HCT116 (cell line): ENCODE results near the gene TDRD12. TPM values are rescaled to one million over a fixed set of nuclear protein-coding genes. Genes with fewer than 3 reads are reported as not detected.

ENCODE experiments used
- ATAC-seq: fragments of 200-7000 bp; cut with Tn5 transposase; 2 replicates; pipeline ENCODE4 v1.9.1; 2020; ENCODE audit warnings: mild to moderate bottlenecking, moderate library complexity
- BruUV-seq: library from RNA; stranded (reverse); fragments of 400-500 nt; replicated peaks from 2 replicates; lab custom pipeline; 2021; lab: Mats Ljungman, UMichigan
- CTCF ChIA-PET: fragments of 300-600 bp; sonication (Branson Sonifier 250); formaldehyde crosslinking; loops from one replicate; lab custom pipeline; 2021; ENCODE audit warnings: antibody characterized with exemption; lab: Charles Lee
- POLR2A ChIA-PET: fragments of 300-600, 350-600 bp; sonication (Branson Sonifier 250); formaldehyde crosslinking; loops from one replicate; lab custom pipeline; 2021; ENCODE audit warnings: antibody characterized with exemption; lab: Charles Lee
- RAD21 ChIA-PET, 2 experiments: fragments of 300-600 bp; sonication (Branson Sonifier 250); formaldehyde crosslinking; loops; one replicate each; lab custom pipeline; 2023; ENCODE audit warnings: low total read pairs in 2 of 2; ENCODE audit not compliant: uncharacterized antibody in 2 of 2, unreplicated experiment in 2 of 2, low non-redundant PET in 1 of 2; lab: Charles Lee
- DNase-seq: peaks from one replicate; pipeline ENCODE4 v3.0.0-alpha.2; 2010; ENCODE audit warnings: low read depth, low spot score
- H2AFZ ChIP-seq: fragments of 200-600 bp; shearing (Covaris generic), sonication (generic); 2 replicates; pipeline ENCODE4 v1.6.1; 2017; ENCODE audit warnings: low read depth, mixed run types, mixed read lengths, antibody characterized with exemption, low read length; ENCODE audit not compliant: poor library complexity, severe bottlenecking
- H3K27ac ChIP-seq: 2 replicates; pipeline ENCODE4 v1.5.1; 2012; ENCODE audit warnings: low read depth, low read length
- H3K27me3 ChIP-seq: fragments of 200-600 bp; sonication (generic); 2 replicates; pipeline ENCODE4 v1.6.1; 2016; ENCODE audit warnings: mixed run types, low read length, mixed read lengths; ENCODE audit not compliant: insufficient read depth
- H3K36me3 ChIP-seq, 2 experiments: fragments of 200-500 bp in 1 of 2; fragments of 200-600 bp in 1 of 2; sonication (Bioruptor generic) in 1 of 2; sonication (generic) in 1 of 2; 2 replicates each; pipeline versions ENCODE4 v1.5.1 to v1.6.1; 2014 to 2016; ENCODE audit warnings: low read length in 2 of 2, inconsistent platforms in 1 of 2, mixed read lengths in 1 of 2, mixed run types in 1 of 2; ENCODE audit not compliant: insufficient read depth in 2 of 2, control insufficient read depth in 1 of 2
- H3K4me1 ChIP-seq, 2 experiments: fragments of 200-600 bp in 1 of 2; sonication (generic) in 1 of 2; 2 replicates each; pipeline versions ENCODE4 v1.5.1 to v1.6.1; 2012 to 2017; ENCODE audit warnings: low read length in 2 of 2, inconsistent platforms in 1 of 2, mild to moderate bottlenecking in 1 of 2, mixed read lengths in 1 of 2, mixed run types in 1 of 2, moderate library complexity in 1 of 2; ENCODE audit not compliant: insufficient read depth in 2 of 2, control insufficient read depth in 1 of 2
- H3K4me2 ChIP-seq: fragments of 200-600 bp; sonication (generic); 2 replicates; pipeline ENCODE4 v1.6.1; 2017; ENCODE audit warnings: mixed run types, low read length, mixed read lengths
- H3K4me3 ChIP-seq, 2 experiments: fragments of 200-600 bp in 1 of 2; sonication (generic) in 1 of 2; replicated peaks in 1 of 2; 2 replicates each; pipeline ENCODE4 v1.5.1; 2011 to 2016; ENCODE audit warnings: low read length in 2 of 2, control low read depth in 1 of 2, low read depth in 1 of 2, mild to moderate bottlenecking in 1 of 2, mixed read lengths in 1 of 2, mixed run types in 1 of 2
- H3K79me2 ChIP-seq: fragments of 200-600 bp; sonication (generic); 2 replicates; pipeline ENCODE4 v1.6.1; 2017; ENCODE audit warnings: mild to moderate bottlenecking, mixed run types, low read length, moderate library complexity, mixed read lengths; ENCODE audit not compliant: insufficient read depth
- H3K9ac ChIP-seq: fragments of 200-600 bp; sonication (generic); 2 replicates; pipeline ENCODE4 v1.6.1; 2016; ENCODE audit warnings: low read length, mixed read lengths
- H3K9me2 ChIP-seq: fragments of 200-600 bp; sonication (generic), shearing (Covaris generic); 2 replicates; pipeline ENCODE4 v1.6.1; 2017; ENCODE audit warnings: mixed run types, mild to moderate bottlenecking, moderate library complexity; ENCODE audit not compliant: insufficient read depth
- H3K9me3 ChIP-seq, 2 experiments: fragments of 200-500 bp in 1 of 2; fragments of 200-600 bp in 1 of 2; sonication (Bioruptor generic) in 1 of 2; sonication (generic) in 1 of 2; 2 replicates each; pipeline ENCODE4 v1.6.1; 2014 to 2017; ENCODE audit warnings: low read length in 2 of 2, mixed read lengths in 2 of 2, inconsistent platforms in 1 of 2, low read depth in 1 of 2, mild to moderate bottlenecking in 1 of 2, mixed run types in 1 of 2, moderate library complexity in 1 of 2; ENCODE audit not compliant: control insufficient read depth in 1 of 2, insufficient read depth in 1 of 2
- H4K20me1 ChIP-seq: fragments of 200-600 bp; sonication (generic), shearing (Covaris generic); 2 replicates; pipeline ENCODE4 v1.6.1; 2017; ENCODE audit warnings: mixed run types, mild to moderate bottlenecking, moderate library complexity; ENCODE audit not compliant: insufficient read depth
- ATF3 ChIP-seq: IDR thresholded peaks from 2 replicates; pipeline ENCODE4 v1.6.1; 2012
- ELF1 ChIP-seq: IDR thresholded peaks from 2 replicates; pipeline ENCODE4 v1.6.1; 2012; ENCODE audit warnings: low read depth, borderline replicate concordance
- EZH2 ChIP-seq: fragments of 200-600 bp; sonication (generic); IDR thresholded peaks from 2 replicates; pipeline ENCODE4 v1.6.1; 2017; ENCODE audit warnings: antibody characterized with exemption, mixed run types
- EZH2phosphoT487 ChIP-seq: fragments of 200-600 bp; IDR thresholded peaks from 2 replicates; pipeline ENCODE4 v1.6.1; 2018; ENCODE audit warnings: antibody characterized with exemption, borderline replicate concordance
- JUND ChIP-seq: IDR thresholded peaks from 2 replicates; pipeline ENCODE4 v1.6.1; 2012
- POLR2AphosphoS5 ChIP-seq: IDR thresholded peaks from 2 replicates; pipeline ENCODE4 v1.6.1; 2011; ENCODE audit warnings: mild to moderate bottlenecking, low read depth, low read length, moderate library complexity
- REST ChIP-seq: IDR thresholded peaks from 2 replicates; pipeline ENCODE4 v1.6.1; 2012; ENCODE audit warnings: low read depth
- SRF ChIP-seq: IDR thresholded peaks from 2 replicates; pipeline ENCODE4 v1.6.1; 2012; ENCODE audit warnings: low read depth
- TCF7L2 ChIP-seq: IDR thresholded peaks from 2 replicates; pipeline ENCODE4 v1.7.0; 2011; ENCODE audit warnings: borderline replicate concordance, inconsistent platforms; ENCODE audit not compliant: insufficient read depth, insufficient read length; ENCODE audit errors: extremely low read depth
- ZFX ChIP-seq: fragments of 450-650 bp; IDR thresholded peaks from 2 replicates; pipeline ENCODE4 v1.6.1; 2017
- intact Hi-C: fragments of 100-400 bp; cut with micrococcal nuclease; formaldehyde crosslinking; loops from 2 replicates; pipeline ENCODE4 v1.10.0; 2022
- total RNA-seq: library from RNA; stranded (reverse); gene quantifications from one replicate; pipeline ENCODE4 v1.2.1, GENCODE V29; 2021; ENCODE audit not compliant: unreplicated experiment
- TF ChIP-seq, protein P1 (sequence below), 3 experiments: fragments of 200-600 bp in 1 of 3; sonication (generic) in 1 of 3; IDR thresholded peaks in 2 of 3; conservative IDR thresholded peaks in 1 of 3; 2 replicates each; pipeline ENCODE4 v1.5.1; 2012 to 2017; ENCODE audit warnings: low read depth in 2 of 3, low read length in 2 of 3, antibody characterized with exemption in 1 of 3, borderline replicate concordance in 1 of 3, control low read depth in 1 of 3, mild to moderate bottlenecking in 1 of 3, mixed read lengths in 1 of 3, mixed run types in 1 of 3, moderate library complexity in 1 of 3; ENCODE audit not compliant: insufficient read depth in 1 of 3

The TDRD12 gene
- total RNA-seq, 1 experiment from 2014 or later: 0.30 TPM

- H3K27ac ChIP-seq: no peak overlapping the region
- ATAC-seq (no peak), DNase-seq (no peak)
- no peaks in the 10 kb centered on the region for H3K79me2 ChIP-seq
- no peak overlapping the region for H2AFZ ChIP-seq
- H3K4me2 ChIP-seq: no peak overlapping the region
- H3K9ac ChIP-seq: no peak overlapping the region
- no peaks in the 10 kb centered on the region for H3K4me1 ChIP-seq
- no peak overlapping the region for H3K4me3 ChIP-seq
- ChIA-PET RAD21 (interaction anchor here in 1 of 2 experiments (0.6 kb wide), 1 partner anchor 312 kb away, joined by 3 read pairs; no protein-coding TSS in a partner anchor), CTCF (no interaction called here), POLR2A (no interaction called here)
- H4K20me1 ChIP-seq: no peaks in the 10 kb centered on the region
- no peaks in the 10 kb centered on the region for H3K9me3 ChIP-seq
- no peaks in the 10 kb centered on the region for H3K9me2 ChIP-seq
- no TSS peak for BruUV-seq
- intact Hi-C loops: no loop called here
- TF ChIP-seq EZH2phosphoT487: no peak
- no peak for TF ChIP-seq JUND
- no peak for TF ChIP-seq ELF1
- no peak for TF ChIP-seq TCF7L2
- TF ChIP-seq SRF: no peak
- TF ChIP-seq POLR2AphosphoS5: no peak
- TF ChIP-seq, protein P1, sequence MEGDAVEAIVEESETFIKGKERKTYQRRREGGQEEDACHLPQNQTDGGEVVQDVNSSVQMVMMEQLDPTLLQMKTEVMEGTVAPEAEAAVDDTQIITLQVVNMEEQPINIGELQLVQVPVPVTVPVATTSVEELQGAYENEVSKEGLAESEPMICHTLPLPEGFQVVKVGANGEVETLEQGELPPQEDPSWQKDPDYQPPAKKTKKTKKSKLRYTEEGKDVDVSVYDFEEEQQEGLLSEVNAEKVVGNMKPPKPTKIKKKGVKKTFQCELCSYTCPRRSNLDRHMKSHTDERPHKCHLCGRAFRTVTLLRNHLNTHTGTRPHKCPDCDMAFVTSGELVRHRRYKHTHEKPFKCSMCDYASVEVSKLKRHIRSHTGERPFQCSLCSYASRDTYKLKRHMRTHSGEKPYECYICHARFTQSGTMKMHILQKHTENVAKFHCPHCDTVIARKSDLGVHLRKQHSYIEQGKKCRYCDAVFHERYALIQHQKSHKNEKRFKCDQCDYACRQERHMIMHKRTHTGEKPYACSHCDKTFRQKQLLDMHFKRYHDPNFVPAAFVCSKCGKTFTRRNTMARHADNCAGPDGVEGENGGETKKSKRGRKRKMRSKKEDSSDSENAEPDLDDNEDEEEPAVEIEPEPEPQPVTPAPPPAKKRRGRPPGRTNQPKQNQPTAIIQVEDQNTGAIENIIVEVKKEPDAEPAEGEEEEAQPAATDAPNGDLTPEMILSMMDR (IDR thresholded peaks at IDR 0.05 in 2 of 3, conservative IDR thresholded peaks at IDR 0.05 in 1 of 3; ENCODE audit: borderline replicate concordance in 1 of 3, insufficient read depth in 1 of 3, low read depth in 2 of 3, low read length in 2 of 3): no peak
- no peak for TF ChIP-seq ZFX
- no peak for TF ChIP-seq ATF3
- no peak for TF ChIP-seq EZH2
- no peak for TF ChIP-seq REST
- H3K36me3 ChIP-seq: no peaks in the 10 kb centered on the region
- no peaks in the 10 kb centered on the region for H3K27me3 ChIP-seq
Observed at GRCh38 chr19:32872391-32872790, 152.8 kb downstream of the TDRD12 start.
